Testis (tissue), 2 donors: Measurements from ENCODE around the gene VKORC1.

ENCODE experiments used
- CTCF ChIP-seq, 3 experiments: fragments of 450-650 bp in 2 of 3; fragments of 200-600 bp in 1 of 3; sonication (generic) in 1 of 3; IDR thresholded peaks; one replicate each; pipeline ENCODE4 v1.5.1; 2016 to 2019; ENCODE audit warnings: antibody characterized with exemption in 3 of 3, mild to moderate bottlenecking in 2 of 3, moderate library complexity in 1 of 3
- POLR2A ChIP-seq: fragments of 450-650 bp; IDR thresholded peaks from one replicate; pipeline ENCODE4 v1.6.1; 2017; ENCODE audit warnings: antibody characterized with exemption, mild to moderate bottlenecking, moderate library complexity

GRCh38 chr16:31083981-31084380 lies 10.6 kb downstream of the VKORC1 start:
- TF ChIP-seq POLR2A (no peak), CTCF (IDR thresholded peaks at IDR 0.05) (no peak)
